Stimulated activated CD8-positive, alpha-beta memory T cell treated with anti-CD3 and anti-CD28 coated beads, Interleukin-7, amount 100 ng/mL, for 24 hours (primary cell): Measurements from ENCODE around the gene TRPC5OS.

Experiments used
- DNase-seq: peaks from one replicate; pipeline ENCODE4 v3.0.0-alpha.2; 2020; ENCODE audit warnings: low read depth

Gene TRPC5OS

DNA sequence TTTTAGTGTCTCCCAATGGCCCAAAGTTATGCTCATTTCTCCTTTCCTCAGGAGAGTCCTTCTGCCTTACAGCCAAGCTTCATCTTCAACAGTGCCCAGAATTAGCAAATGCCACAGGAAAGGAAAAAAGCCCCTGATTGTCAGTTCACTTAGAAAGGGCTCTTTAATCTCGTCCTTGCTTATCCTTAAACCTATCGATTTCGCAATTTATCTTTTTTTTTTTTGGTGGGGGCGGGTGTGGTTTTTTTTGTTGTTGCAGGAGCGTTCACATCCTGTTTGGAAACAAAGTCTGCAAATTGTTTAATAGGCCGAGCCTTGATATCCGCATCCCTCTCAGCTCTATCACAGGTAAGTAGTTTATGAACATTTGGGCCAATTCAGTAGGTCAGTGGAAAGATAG lies 20.2 kb downstream of the TRPC5OS start:
- no peak for DNase-seq

DNA sequence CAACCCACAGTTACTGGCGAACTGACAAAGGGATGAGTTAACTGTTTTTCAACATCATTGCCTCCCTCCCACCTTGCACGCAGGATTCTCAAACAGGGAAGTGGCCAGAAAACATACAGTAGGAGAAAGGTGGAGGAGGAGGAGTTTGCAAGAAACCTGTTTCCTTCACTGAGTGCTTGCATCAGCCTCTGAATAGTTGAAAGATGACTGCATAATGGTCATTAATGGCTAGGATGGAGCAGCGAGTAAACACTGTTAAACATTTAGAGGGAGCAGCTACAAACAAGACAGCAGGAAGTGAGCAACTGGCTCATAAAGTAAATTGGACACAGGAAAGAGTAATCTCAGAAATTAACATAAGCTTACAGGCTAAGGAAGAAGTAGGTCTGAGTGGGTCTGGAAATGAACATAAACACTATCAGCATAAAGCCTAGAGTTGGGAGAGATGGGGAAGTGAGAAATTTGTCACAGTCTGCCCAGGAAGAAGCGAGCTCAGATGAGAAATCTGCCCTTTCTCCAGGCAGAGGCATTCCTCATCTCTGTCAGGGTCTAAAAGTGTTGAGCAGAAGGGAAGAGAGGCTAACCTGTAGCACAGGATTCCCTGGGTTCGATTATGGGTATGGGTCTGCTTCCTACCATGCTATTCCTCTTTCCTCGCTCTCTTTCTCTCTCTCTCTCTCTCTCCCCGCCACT lies 38.6 kb downstream of the TRPC5OS start:
- no peak for DNase-seq

DNA sequence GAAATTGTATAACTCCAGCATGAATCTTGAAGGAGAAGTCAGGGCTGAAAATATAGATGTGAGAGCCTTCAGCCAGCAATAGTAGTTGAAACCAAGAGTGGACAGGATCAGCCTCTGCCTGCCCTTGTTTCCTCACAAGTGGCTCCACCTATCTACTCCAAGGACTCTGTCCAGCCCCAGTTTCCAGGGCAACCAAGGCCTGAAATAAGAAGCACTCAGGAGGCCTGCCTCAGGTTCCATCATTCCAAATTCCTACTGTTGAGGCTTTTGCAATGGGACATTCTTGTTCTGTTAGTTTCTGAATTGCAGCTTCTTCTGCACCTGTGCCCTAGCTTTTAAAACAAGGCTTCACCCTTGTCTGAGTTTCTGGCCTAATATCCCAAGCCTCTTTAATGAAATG lies 41.6 kb downstream of the TRPC5OS start:
- DNase-seq, result no peak

DNA sequence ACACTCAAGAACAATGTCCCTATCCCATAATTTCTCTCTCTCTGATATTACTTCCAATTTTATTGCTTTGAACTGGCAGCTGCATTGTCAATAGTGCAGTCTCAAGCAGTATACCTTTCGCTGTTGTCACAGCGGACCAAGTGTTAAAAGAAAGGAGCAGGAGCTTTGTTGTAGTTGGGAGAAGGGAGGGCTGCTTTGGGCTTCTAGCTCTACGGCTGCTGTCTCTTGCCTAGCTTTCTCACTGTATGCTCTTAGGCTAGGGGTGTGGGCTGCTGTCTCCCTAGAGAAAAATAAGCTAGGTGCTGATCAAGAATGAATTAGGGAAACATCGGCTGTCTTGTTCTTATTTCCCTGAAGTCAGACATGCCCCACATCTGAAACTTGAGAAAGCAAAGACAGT lies 52.5 kb downstream of the TRPC5OS start:
- no peak for DNase-seq
